Heart right ventricle (tissue), 16 donors: ENCODE data around the gene SLC12A2. TPM values are rescaled to one million over a fixed set of nuclear protein-coding genes. Genes with fewer than 3 reads are reported as not detected.

Experiments
- ATAC-seq, 8 donors: fragments of 200-7000 bp; cut with Tn5 transposase; one replicate each; pipeline ENCODE4 v1.9.1; 2020; ENCODE audit warnings: mild to moderate bottlenecking in 8 of 8, moderate library complexity in 8 of 8, moderate number of reproducible peaks in 1 of 8
- DNase-seq, 2 donors: peaks; one replicate each; pipeline ENCODE4 v3.0.0-alpha.2; 2020
- H3K27ac ChIP-seq, 10 donors: fragments of 200-600 bp; sonication (generic) in 2 of 10; one replicate each; pipeline versions ENCODE4 v1.5.0 to v1.8.0; 2020 to 2022; ENCODE audit warnings: mild to moderate bottlenecking in 3 of 10
- H3K27me3 ChIP-seq, 7 donors: fragments of 200-600 bp; one replicate each; pipeline ENCODE4 v1.8.0; 2021 to 2022; ENCODE audit warnings: mild to moderate bottlenecking in 2 of 7
- H3K36me3 ChIP-seq, 9 donors: fragments of 200-600 bp; sonication (generic) in 1 of 9; one replicate each; pipeline versions ENCODE4 v1.5.0 to v1.8.0; 2020 to 2022; ENCODE audit warnings: mild to moderate bottlenecking in 2 of 9
- H3K4me1 ChIP-seq, 9 donors: fragments of 200-600 bp; sonication (generic) in 1 of 9; one replicate each; pipeline versions ENCODE4 v1.5.0 to v1.8.0; 2020 to 2022; ENCODE audit warnings: mild to moderate bottlenecking in 4 of 9
- H3K4me3 ChIP-seq, 10 donors: fragments of 200-600 bp; sonication (generic) in 2 of 10; one replicate each; pipeline versions ENCODE4 v1.5.0 to v1.8.0; 2020 to 2022; ENCODE audit warnings: mild to moderate bottlenecking in 7 of 10, moderate library complexity in 2 of 10
- H3K9me3 ChIP-seq, 11 donors: fragments of 200-600 bp in 10 of 11; sonication (generic) in 2 of 11; one replicate each; pipeline versions ENCODE4 v1.5.0 to v1.8.0; 2013 to 2022; ENCODE audit warnings: mild to moderate bottlenecking in 2 of 11, control low read depth in 1 of 11, moderate library complexity in 1 of 11
- CTCF ChIP-seq, 9 donors: fragments of 200-600 bp; sonication (generic) in 2 of 9; IDR thresholded peaks; one replicate each; pipeline versions ENCODE4 v1.5.0 to v1.8.0; 2021 to 2022; ENCODE audit warnings: antibody characterized with exemption in 9 of 9, mild to moderate bottlenecking in 5 of 9, moderate library complexity in 1 of 9
- WGBS, 2 donors: extraction: QIAGEN DNeasy Blood & Tissue Kit; methylation state at CpG; one replicate each; pipeline ENCODE4 v1.1.7; 2013; ENCODE audit warnings: inconsistent platforms in 1 of 2; 5-methylcytosine and 5-hydroxymethylcytosine counted together
- intact Hi-C, 10 donors: fragments of 100-400 bp; cut with DNase I; formaldehyde crosslinking; loops; one replicate each; pipeline versions ENCODE4 v1.11.1 to v1.14.2; 2022
- polyA plus RNA-seq, 2 donors: library from polyadenylated mRNA; stranded (reverse); fragments of 200-250 nt; gene quantifications; one replicate each; pipeline ENCODE4 v1.2.3, GENCODE V29; 2013
- total RNA-seq, 10 donors: library from RNA; stranded (reverse); fragmentation: NEBNext Ultra II Directional in 3 of 10; extraction: Animal tissue kit (Norgen Biotek cat#: 25700) in 3 of 10; gene quantifications; one replicate each; pipeline versions ENCODE4 v1.2.1 to v1.2.4, GENCODE V29; 2021 to 2023
- donor health status: Arrhythmogenic right ventricular cardiomyopathy.
- donor health status: ischemic (EF 13 %, LVEDD 7.1; RV severe dilation, severe dysfunction).
- donor health status: healthy with polysubstance abuse.
- donor health status: DM: no; HTN: yes; CAD: no.
- donor health status: DM: no; HTN: no; CAD: no.
- donor health status: ischemic (EF 25% LVEDD 6.9; RV normal size, moderate dysfunction).
- donor health status: ischemic (EF 25% LVEDD 5.7; RV mildly dilated, moderate dysfunction).
- donor health status: healthy.
- donor health status: DM: yes; HTN: yes; CAD: no.
- donor health status: Ischemic cardiomyopathy.
- donor health status: ischemic (EF 35%, LVEDD 5.7; RV mildly dilated, moderate dysfunction).
- donor health status: nonischemic (EF 11% LVEDD 7.7; RV severe dilation, severe dysfunction).
- donor health status: DM: yes; HTN: yes; CAD: no.
- donor health status: PGD.
- donor health status: ischemic (EF 29% LVEDD 5.4; RV normal size, mild dysfunction).
- donor health status: nonischemic (EF 23%, LVEDD 6.1; RV moderate dilation, normal function).

The SLC12A2 gene
- total and polyA plus RNA-seq, 12 donors, result 2.5 to 23.0 (median 15.4) TPM

GRCh38 chr5:128093368-128093767 lies 9.8 kb downstream of the SLC12A2 start:
- intact Hi-C loops, result no loop called here
- H3K27ac ChIP-seq, result no peak overlapping the region
- peaks cover 0 to 33% (median 19%) of the 10 kb centered on the region in 11 donors for H3K9me3 ChIP-seq
- no peak for DNase-seq
- peaks cover 0 to 13% (median 0%) of the 10 kb centered on the region in 9 donors for H3K36me3 ChIP-seq
- H3K27me3 ChIP-seq, result no peaks in the 10 kb centered on the region
- peaks cover 0 to 41% (median 5%) of the 10 kb centered on the region in 9 donors for H3K4me1 ChIP-seq
- no peak for TF ChIP-seq CTCF (IDR thresholded peaks at IDR 0.05)
- no peak overlapping the region for H3K4me3 ChIP-seq
- 88 to 92% methylated on average over 4 of the region's 4 CpGs for WGBS, 2 donors
- no peak for ATAC-seq

GRCh38 chr5:128097224-128097623 lies 13.7 kb downstream of the SLC12A2 start:
- Histone ChIP-seq H3K4me3 (no peak overlapping the region), H3K36me3 (peaks cover 0 to 20% (median 0%) of the 10 kb centered on the region in 9 donors), H3K27me3 (no peaks in the 10 kb centered on the region), H3K9me3 (peaks cover 0 to 42% (median 24%) of the 10 kb centered on the region in 11 donors), H3K27ac (no peak overlapping the region), H3K4me1 (peaks cover 0 to 44% (median 10%) of the 10 kb centered on the region in 9 donors)
- 93 to 100% methylated on average over 1 of the region's 1 CpG for WGBS, 2 donors
- ATAC-seq, result no peak
- intact Hi-C loops, result loop anchor here in 1 of 10 donors (2.0 kb wide), 1 partner anchor 62 kb away; no protein-coding TSS in a partner anchor
- TF ChIP-seq CTCF (IDR thresholded peaks at IDR 0.05), result no peak
- no peak for DNase-seq

- TF ChIP-seq CTCF (IDR thresholded peaks at IDR 0.05), result no peak
- peaks cover 0 to 39% (median 10%) of the 10 kb centered on the region in 9 donors for H3K4me1 ChIP-seq
These were observed 14.2 kb downstream of the SLC12A2 start for GRCh38 chr5:128097781-128098180.

GRCh38 chr5:128099944-128100343 lies 16.4 kb downstream of the SLC12A2 start:
- Histone ChIP-seq H3K9me3 (peaks cover 0 to 42% (median 24%) of the 10 kb centered on the region in 11 donors), H3K27me3 (no peaks in the 10 kb centered on the region), H3K36me3 (peaks cover 0 to 20% (median 0%) of the 10 kb centered on the region in 9 donors), H3K4me1 (peaks cover 0 to 38% (median 6%) of the 10 kb centered on the region in 9 donors), H3K27ac (no peak overlapping the region), H3K4me3 (no peak overlapping the region)
- TF ChIP-seq CTCF (IDR thresholded peaks at IDR 0.05), result no peak
- DNase-seq (no peak), ATAC-seq (no peak)
- intact Hi-C loops, result no loop called here
- 60 to 63% methylated on average over 5 of the region's 5 CpGs for WGBS, 2 donors

More at GRCh38 chr5:128097781-128098180, 14.2 kb downstream of the SLC12A2 start:
- ATAC-seq, result no peak
- no peaks in the 10 kb centered on the region for H3K27me3 ChIP-seq
- peaks cover 0 to 20% (median 0%) of the 10 kb centered on the region in 9 donors for H3K36me3 ChIP-seq
- H3K9me3 ChIP-seq, result peaks cover 0 to 42% (median 24%) of the 10 kb centered on the region in 11 donors
- intact Hi-C loops, result loop anchor here in 1 of 10 donors (2.0 kb wide), 1 partner anchor 61 kb away; no protein-coding TSS in a partner anchor
- H3K27ac ChIP-seq, result no peak overlapping the region
- no peak overlapping the region for H3K4me3 ChIP-seq
- DNase-seq, result no peak
